AG09319 (cell line): ENCODE data around the gene PYGM.

Experiments used
- DNase-seq: peaks from one replicate; pipeline ENCODE4 v3.0.0-alpha.2; 2010; ENCODE audit warnings: low read depth; ENCODE audit errors: extremely low read depth
- CTCF ChIP-seq: IDR thresholded peaks from 2 replicates; pipeline ENCODE4 v1.5.1; 2011; ENCODE audit warnings: low read depth, mild to moderate bottlenecking, inconsistent platforms, low read length, moderate library complexity

PYGM gene

GRCh38 chr11:64778223-64778472 lies 18.4 kb upstream of the PYGM start:
- DNase-seq: no peak
- TF ChIP-seq CTCF: no peak

GRCh38 chr11:64777449-64778222 lies 17.9 kb upstream of the PYGM start:
- no peak for TF ChIP-seq CTCF
- DNase-seq: peak; percentile 46

GRCh38 chr11:64776875-64777274 lies 17.1 kb upstream of the PYGM start:
- no peak for DNase-seq
- TF ChIP-seq CTCF: no peak

GRCh38 chr11:64776425-64776824 lies 16.7 kb upstream of the PYGM start:
- TF ChIP-seq CTCF: no peak
- DNase-seq: no peak

GRCh38 chr11:64774144-64774543 lies 14.4 kb upstream of the PYGM start:
- DNase-seq: no peak
- TF ChIP-seq CTCF: no peak

- no peak for TF ChIP-seq CTCF
- no peak for DNase-seq
Measured at GRCh38 chr11:64772303-64773018, 12.7 kb upstream of the PYGM start.

- DNase-seq: no peak
- no peak for TF ChIP-seq CTCF
Measured at GRCh38 chr11:64771861-64772260, 12.1 kb upstream of the PYGM start.
